Effector memory CD8-positive, alpha-beta T cell (primary cell): Measurements from ENCODE around the gene NRDC.
"Not testable (repeated sequence)": the region's sequence is repeated elsewhere in the genome, so short reads cannot be mapped to it uniquely, and the experiment has no call there.

Experiments
- ATAC-seq: fragments of 150-1000 bp; cut with Tn5 transposase; replicated peaks from 2 replicates; pipeline ENCODE4 v1.10.0; 2021; ENCODE audit warnings: mild to moderate bottlenecking, moderate library complexity
- DNase-seq, 3 experiments: peaks; one replicate each; pipeline ENCODE4 v3.0.0; 2021
- H3K27ac Mint-ChIP-seq, 2 donors: one replicate each; pipeline ENCODE4 v1.8.0; 2022; ENCODE audit warnings: mild to moderate bottlenecking in 2 of 2, mixed read lengths in 2 of 2, moderate library complexity in 2 of 2
- H3K27me3 Mint-ChIP-seq, 2 donors: one replicate each; pipeline ENCODE4 v1.8.0; 2022; ENCODE audit warnings: mixed read lengths in 2 of 2
- H3K36me3 Mint-ChIP-seq: one replicate; pipeline ENCODE4 v1.8.0; 2022; ENCODE audit warnings: mild to moderate bottlenecking, moderate library complexity, mixed read lengths; ENCODE audit not compliant: insufficient read depth
- H3K4me1 Mint-ChIP-seq, 2 donors: one replicate each; pipeline ENCODE4 v1.8.0; 2022; ENCODE audit warnings: low read depth in 2 of 2, mixed read lengths in 2 of 2
- H3K4me3 Mint-ChIP-seq, 2 donors: one replicate each; pipeline ENCODE4 v1.8.0; 2022; ENCODE audit warnings: mild to moderate bottlenecking in 2 of 2, mixed read lengths in 2 of 2, moderate library complexity in 2 of 2
- H3K9me3 Mint-ChIP-seq, 2 donors: one replicate each; pipeline ENCODE4 v1.8.0; 2022; ENCODE audit warnings: mixed read lengths in 2 of 2

The NRDC gene

DNA sequence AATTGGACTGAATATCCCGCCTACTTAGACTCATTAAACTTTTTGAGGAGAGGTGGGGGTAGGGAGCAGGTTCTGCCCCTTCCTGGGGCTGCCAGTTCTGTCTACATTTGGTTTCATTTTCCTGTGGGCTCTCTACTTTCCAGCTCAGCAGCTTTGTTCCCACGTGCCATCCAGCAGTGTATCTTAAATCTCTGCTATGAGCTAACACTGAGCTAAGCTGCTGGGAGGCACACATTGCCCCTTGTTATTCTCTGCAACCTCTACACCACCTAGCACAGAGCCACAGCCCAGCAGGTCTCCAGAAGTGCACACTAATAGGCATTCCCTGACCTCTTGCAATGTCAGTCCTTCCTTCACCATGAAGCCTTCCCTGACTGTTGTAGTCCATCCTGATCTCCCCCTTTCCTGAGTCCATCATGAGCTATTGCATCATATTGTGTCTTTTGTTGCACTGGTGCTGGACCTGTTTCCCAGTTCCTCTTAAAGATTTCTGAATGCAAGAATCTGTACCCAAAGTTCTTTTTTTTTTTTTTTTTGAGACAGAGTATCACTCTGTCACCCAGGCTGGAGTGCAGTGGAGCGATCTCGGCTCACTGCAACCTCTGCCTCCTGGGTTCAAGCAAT lies 28.7 kb upstream of the NRDC start:
- no peak for ATAC-seq
- DNase-seq, result no peak
- peak overlapping the region; percentile 67 to 68 for H3K27ac Mint-ChIP-seq

DNA sequence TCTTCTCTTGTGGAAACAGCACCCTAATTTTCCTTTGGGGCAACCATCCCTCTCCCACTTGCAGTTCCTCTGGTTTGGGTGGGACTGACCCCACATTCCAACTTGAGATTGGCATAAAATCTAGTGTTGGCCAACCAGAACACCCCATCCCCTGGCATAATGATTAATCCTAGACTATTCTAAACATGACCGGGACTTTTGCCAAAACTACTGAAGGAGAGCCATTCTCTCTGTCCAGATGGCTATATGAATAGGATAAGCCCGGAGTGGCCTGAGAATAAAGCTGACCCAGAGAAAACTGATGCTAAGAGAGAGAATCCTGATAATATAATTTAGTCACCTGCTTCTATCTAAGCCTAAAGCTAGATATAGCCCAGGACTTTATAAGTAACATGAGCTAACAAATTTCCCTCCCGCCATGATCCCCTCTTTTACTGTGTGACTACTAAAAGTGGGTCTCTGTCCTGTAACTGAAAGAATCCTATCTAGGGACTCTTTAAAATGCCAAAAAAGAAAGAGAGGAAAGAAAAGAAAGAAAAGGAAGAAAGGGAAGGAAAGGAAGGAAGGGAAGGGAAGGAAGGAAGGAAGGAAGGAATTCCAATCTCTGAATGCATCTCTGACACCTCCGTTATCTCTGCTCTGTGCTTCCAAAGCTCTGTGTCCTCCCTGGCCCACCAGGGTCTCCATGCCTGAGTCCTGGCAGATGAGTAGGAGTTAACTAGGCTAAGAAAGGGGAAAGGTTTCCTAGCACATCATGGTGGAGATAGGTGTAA lies 28.0 kb upstream of the NRDC start:
- H3K4me1 Mint-ChIP-seq, result peaks cover 3 to 4% of the 10 kb centered on the region in 2 donors
- ATAC-seq, result no peak
- H3K4me3 Mint-ChIP-seq, result no peak overlapping the region
- no peak for DNase-seq
- no peaks in the 10 kb centered on the region for H3K36me3 Mint-ChIP-seq
- H3K9me3 Mint-ChIP-seq, result no peaks in the 10 kb centered on the region
- peak overlapping the region; percentile 67 to 68 for H3K27ac Mint-ChIP-seq
- peaks cover 23 to 37% of the 10 kb centered on the region in 2 donors for H3K27me3 Mint-ChIP-seq

More for the DNA sequence above, 28.7 kb upstream of the NRDC start:
- peaks cover 30 to 37% of the 10 kb centered on the region in 2 donors for H3K27me3 Mint-ChIP-seq
- no peaks in the 10 kb centered on the region for H3K36me3 Mint-ChIP-seq
- H3K4me3 Mint-ChIP-seq, result no peak overlapping the region
- no peaks in the 10 kb centered on the region for H3K9me3 Mint-ChIP-seq
- peaks cover 3 to 4% of the 10 kb centered on the region in 2 donors for H3K4me1 Mint-ChIP-seq

DNA sequence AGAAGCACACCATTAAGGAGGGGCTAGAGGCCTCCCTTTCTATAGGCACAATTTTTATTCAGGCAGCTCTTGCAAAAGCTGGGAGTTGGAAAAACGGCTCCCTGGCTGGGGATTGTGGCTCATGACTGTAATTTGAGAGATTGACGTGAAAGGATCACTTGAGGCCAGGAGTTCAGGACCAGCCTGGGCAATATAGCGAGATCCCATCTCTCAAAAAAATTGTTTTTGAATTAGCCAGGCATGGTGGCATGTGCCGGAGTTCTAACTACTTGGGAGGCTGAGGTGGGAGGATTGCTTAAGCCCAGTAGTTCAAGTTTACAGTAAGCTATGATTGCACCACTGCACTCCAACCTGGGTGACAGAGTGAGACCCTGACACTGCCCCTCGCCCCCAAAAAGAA lies 23.9 kb upstream of the NRDC start:
- no peak overlapping the region for H3K4me3 Mint-ChIP-seq
- no peak overlapping the region for H3K27ac Mint-ChIP-seq
- peaks cover 41 to 55% of the 10 kb centered on the region in 2 donors for H3K27me3 Mint-ChIP-seq
- H3K4me1 Mint-ChIP-seq, result peaks cover 3 to 4% of the 10 kb centered on the region in 2 donors
- DNase-seq, result no peak
- no peaks in the 10 kb centered on the region for H3K9me3 Mint-ChIP-seq
- ATAC-seq, result no peak
- no peaks in the 10 kb centered on the region for H3K36me3 Mint-ChIP-seq

DNA sequence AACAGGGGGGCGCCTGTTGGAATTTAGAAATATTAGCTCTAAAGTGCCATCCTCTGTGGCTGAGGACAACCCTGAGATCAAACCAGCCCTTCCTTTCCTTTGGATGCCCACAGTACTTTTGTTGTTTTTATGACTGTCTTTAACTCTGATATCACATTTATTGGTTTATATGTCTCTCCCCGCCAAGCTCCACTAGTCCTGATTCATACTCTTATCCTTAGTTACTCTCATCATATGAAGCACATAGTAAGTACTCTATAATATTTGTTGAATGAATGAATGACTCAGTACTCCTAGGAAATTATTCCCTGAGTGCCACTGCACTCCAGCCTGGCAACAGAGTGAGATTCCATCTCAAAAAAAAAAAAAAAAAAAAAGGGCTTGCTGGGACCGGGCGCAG lies 22.6 kb upstream of the NRDC start:
- no peaks in the 10 kb centered on the region for H3K9me3 Mint-ChIP-seq

GRCh38 chr1:51899022-51899421 lies 20.5 kb upstream of the NRDC start:
- Mint-ChIP-seq H3K36me3 (peaks cover 2% of the 10 kb centered on the region), H3K4me3 (no peak overlapping the region), H3K4me1 (no peaks in the 10 kb centered on the region), H3K27me3 (peaks cover 59 to 87% of the 10 kb centered on the region in 2 donors), H3K27ac (no peak overlapping the region), H3K9me3 (no peaks in the 10 kb centered on the region)
- DNase-seq (no peak), ATAC-seq (no peak)

More for the DNA sequence above, 22.6 kb upstream of the NRDC start:
- DNase-seq, result no peak
- ATAC-seq, result no peak
- H3K36me3 Mint-ChIP-seq, result no peaks in the 10 kb centered on the region
- no peak overlapping the region for H3K27ac Mint-ChIP-seq
- H3K27me3 Mint-ChIP-seq, result peaks cover 44 to 67% of the 10 kb centered on the region in 2 donors
- no peak overlapping the region for H3K4me3 Mint-ChIP-seq
- H3K4me1 Mint-ChIP-seq, result no peaks in the 10 kb centered on the region

DNA sequence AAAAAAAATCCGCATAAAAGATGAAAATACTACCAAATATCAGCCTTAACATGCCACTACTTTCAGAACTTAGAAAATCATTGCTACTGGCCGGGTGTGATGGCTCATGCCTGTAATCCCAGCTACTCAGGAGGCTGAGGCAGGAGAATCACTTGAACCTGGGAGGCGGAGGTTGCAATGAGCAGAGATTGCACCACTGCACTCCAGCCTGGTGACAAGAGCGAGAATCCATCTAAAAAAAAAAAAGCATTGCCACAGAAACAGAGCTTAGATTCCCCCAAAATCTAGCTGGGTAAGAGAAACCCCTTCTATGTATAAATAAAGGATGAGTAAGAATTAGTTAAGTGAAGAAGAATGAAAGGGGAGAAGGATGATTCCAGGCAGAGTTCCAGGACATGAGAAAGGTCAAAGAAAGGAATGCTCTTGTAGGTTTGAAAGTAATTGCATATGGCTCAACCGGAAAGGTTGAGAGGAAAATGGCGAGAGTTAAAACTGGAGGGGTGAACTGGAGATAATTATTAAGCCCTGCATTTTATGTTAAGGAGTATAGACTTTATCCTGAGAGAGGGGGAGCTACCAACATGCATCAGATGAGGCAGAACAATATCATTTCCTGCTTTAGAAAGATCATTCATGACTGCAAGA lies 19.7 kb upstream of the NRDC start:
- no peak overlapping the region for H3K27ac Mint-ChIP-seq
- H3K4me1 Mint-ChIP-seq, result no peaks in the 10 kb centered on the region
- peaks cover 67 to 87% of the 10 kb centered on the region in 2 donors for H3K27me3 Mint-ChIP-seq
- ATAC-seq, result no peak
- no peak for DNase-seq
- no peaks in the 10 kb centered on the region for H3K9me3 Mint-ChIP-seq
- H3K36me3 Mint-ChIP-seq, result peaks cover 2% of the 10 kb centered on the region
- H3K4me3 Mint-ChIP-seq, result no peak overlapping the region

DNA sequence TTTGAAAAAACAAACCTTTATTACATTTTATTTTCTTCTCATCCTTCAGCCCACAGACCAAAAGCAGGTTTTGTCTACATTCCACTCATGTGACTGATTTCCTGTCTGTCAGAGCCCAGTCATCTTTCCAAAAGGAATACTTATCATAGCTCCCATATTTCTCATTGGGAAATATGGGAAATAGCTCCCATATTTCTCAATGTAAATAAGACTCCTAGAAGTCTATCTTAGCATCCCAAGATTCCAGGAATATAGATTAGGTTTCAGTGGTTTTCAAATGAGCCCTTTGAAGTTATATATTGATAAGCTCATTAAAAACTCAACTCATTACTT lies 19.1 kb upstream of the NRDC start:
- Mint-ChIP-seq H3K9me3 (no peaks in the 10 kb centered on the region), H3K4me1 (no peaks in the 10 kb centered on the region), H3K27me3 (peaks cover 73 to 87% of the 10 kb centered on the region in 2 donors), H3K36me3 (peaks cover 2% of the 10 kb centered on the region), H3K4me3 (no peak overlapping the region), H3K27ac (no peak overlapping the region)
- DNase-seq, result no peak
- no peak for ATAC-seq

GRCh38 chr1:51894748-51895147 lies 16.2 kb upstream of the NRDC start:
- not testable (repeated sequence) for H3K27ac Mint-ChIP-seq, H3K4me3 Mint-ChIP-seq, H3K4me1 Mint-ChIP-seq, H3K36me3 Mint-ChIP-seq, DNase-seq, H3K9me3 Mint-ChIP-seq, ATAC-seq
- peaks cover 82 to 94% of the 10 kb centered on the region in 2 donors for H3K27me3 Mint-ChIP-seq

DNA sequence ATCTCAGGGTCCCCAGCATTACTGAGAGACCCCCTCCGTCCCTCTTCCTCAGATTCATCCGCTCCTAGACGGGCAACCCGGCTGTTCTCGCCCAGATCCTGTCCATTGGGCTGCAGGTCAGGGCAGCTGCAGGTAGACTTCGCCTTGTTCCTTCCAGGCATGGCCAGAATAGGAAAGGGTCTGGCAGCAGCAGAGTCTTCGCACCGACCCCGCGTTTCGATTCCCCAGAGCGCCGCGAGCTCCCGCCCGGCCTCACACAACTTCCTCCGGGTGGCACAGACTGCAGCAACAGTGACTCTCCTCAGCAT lies 265 bp downstream of the NRDC start:
- Mint-ChIP-seq H3K4me3 (no peak overlapping the region), H3K36me3 (peaks cover 9% of the 10 kb centered on the region), H3K9me3 (no peaks in the 10 kb centered on the region), H3K27me3 (peaks cover 9 to 15% of the 10 kb centered on the region in 2 donors), H3K27ac (no peak overlapping the region), H3K4me1 (peaks cover 16 to 20% of the 10 kb centered on the region in 2 donors)
- DNase-seq (no peak), ATAC-seq (no peak)

GRCh38 chr1:51877434-51878307 lies 856 bp downstream of the NRDC start:
- H3K27me3 Mint-ChIP-seq, result peaks cover 3 to 9% of the 10 kb centered on the region in 2 donors
- H3K9me3 Mint-ChIP-seq, result no peaks in the 10 kb centered on the region
- H3K27ac Mint-ChIP-seq, result no peak overlapping the region
- no peak overlapping the region for H3K4me3 Mint-ChIP-seq
- peaks cover 16 to 20% of the 10 kb centered on the region in 2 donors for H3K4me1 Mint-ChIP-seq
- ATAC-seq (no peak), DNase-seq (peak in 2 of 3 experiments; percentile 7)
- peaks cover 9% of the 10 kb centered on the region for H3K36me3 Mint-ChIP-seq

DNA sequence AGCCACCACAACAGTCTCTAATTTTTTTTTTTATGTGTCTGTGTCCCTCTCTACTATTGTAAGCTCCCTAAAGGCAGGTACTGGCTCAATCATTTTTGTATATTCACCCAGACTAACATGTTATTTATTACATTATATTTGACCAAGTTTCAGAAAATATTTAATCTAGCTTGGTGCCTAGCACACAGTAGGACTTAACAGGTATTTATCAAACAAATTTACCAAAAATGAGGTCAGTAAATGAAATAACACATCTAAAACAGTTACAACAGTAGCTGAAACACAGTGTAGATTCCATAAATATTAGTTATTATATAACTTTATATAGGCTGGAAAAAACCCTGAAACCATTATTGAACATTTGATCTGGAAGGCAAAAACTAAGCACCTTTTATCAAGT lies 2.7 kb downstream of the NRDC start:
- Mint-ChIP-seq H3K27me3 (no peaks in the 10 kb centered on the region), H3K4me1 (peaks cover 28 to 34% of the 10 kb centered on the region in 2 donors), H3K27ac (peak overlapping the region; percentile 9 to 89), H3K36me3 (peaks cover 13% of the 10 kb centered on the region), H3K9me3 (no peaks in the 10 kb centered on the region), H3K4me3 (peak overlapping the region; percentile 46 to 58)
- no peak for ATAC-seq
- no peak for DNase-seq

GRCh38 chr1:51875291-51875772 lies 3.2 kb downstream of the NRDC start:
- peak overlapping the region; percentile 9 to 89 for H3K27ac Mint-ChIP-seq
- peaks cover 31 to 39% of the 10 kb centered on the region in 2 donors for H3K4me1 Mint-ChIP-seq

DNA sequence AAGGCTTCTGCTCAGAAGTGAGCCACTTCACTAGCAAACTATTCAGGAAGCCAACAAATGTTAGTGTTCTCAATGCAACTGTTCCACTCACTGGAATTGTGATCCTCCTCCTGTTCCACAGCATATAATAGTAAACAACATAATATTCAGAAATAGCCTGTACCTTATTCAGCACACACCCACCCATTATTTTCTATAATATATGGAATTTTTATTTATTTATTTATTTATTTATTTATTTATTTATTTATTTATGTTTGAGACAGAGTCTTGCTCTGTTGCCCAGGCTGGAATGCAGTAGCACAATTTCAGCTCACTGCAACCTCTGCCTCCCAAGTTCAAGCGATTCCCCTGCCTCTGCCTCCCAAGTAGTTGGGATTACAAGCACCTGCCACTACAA lies 5.3 kb downstream of the NRDC start:
- not testable (repeated sequence) for ATAC-seq

More at GRCh38 chr1:51875291-51875772, 3.2 kb downstream of the NRDC start:
- Mint-ChIP-seq H3K27me3 (no peaks in the 10 kb centered on the region), H3K36me3 (peaks cover 13% of the 10 kb centered on the region), H3K9me3 (no peaks in the 10 kb centered on the region), H3K4me3 (peak overlapping the region; percentile 46 to 58)
- no peak for DNase-seq
- no peak for ATAC-seq

More for the DNA sequence above, 5.3 kb downstream of the NRDC start:
- Mint-ChIP-seq H3K36me3 (peaks cover 13% of the 10 kb centered on the region), H3K4me1 (peaks cover 36 to 51% of the 10 kb centered on the region in 2 donors)
- not testable (repeated sequence) for H3K27ac Mint-ChIP-seq, H3K4me3 Mint-ChIP-seq, H3K9me3 Mint-ChIP-seq, DNase-seq, H3K27me3 Mint-ChIP-seq
